ENCODE measurements around the gene ZC3H18.

ZC3H18 gene

DNA sequence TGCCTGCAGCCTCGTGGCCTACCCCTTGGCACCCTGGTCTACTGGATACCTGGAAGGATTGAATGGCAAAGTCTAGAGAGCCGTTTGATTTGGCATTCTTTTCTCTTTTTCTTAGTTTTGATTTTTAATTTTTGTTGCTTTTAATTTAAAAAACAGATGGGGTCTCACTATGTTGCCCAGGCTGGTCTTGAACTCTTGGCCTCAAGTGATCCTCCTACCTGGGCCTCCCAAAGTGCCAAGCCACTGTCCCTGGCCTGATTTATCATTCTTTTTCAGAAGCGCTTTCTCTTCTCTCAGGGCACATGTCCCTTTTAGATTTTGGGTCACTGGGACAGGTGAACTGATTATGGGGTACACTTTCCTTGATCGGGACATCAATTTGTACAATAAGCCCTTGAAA is 10.8 kb downstream of the ZC3H18 start:
- TF ChIP-seq, protein P1, sequence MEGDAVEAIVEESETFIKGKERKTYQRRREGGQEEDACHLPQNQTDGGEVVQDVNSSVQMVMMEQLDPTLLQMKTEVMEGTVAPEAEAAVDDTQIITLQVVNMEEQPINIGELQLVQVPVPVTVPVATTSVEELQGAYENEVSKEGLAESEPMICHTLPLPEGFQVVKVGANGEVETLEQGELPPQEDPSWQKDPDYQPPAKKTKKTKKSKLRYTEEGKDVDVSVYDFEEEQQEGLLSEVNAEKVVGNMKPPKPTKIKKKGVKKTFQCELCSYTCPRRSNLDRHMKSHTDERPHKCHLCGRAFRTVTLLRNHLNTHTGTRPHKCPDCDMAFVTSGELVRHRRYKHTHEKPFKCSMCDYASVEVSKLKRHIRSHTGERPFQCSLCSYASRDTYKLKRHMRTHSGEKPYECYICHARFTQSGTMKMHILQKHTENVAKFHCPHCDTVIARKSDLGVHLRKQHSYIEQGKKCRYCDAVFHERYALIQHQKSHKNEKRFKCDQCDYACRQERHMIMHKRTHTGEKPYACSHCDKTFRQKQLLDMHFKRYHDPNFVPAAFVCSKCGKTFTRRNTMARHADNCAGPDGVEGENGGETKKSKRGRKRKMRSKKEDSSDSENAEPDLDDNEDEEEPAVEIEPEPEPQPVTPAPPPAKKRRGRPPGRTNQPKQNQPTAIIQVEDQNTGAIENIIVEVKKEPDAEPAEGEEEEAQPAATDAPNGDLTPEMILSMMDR (IDR thresholded peaks at IDR 0.05; ENCODE audit: low read length, missing control alignments): no peak
- H3K4me3 ChIP-seq (replicated peaks; ENCODE audit: low read depth, low read length): no peak overlapping the region
- no peak for DNase-seq (ENCODE audit: low read depth)

DNA sequence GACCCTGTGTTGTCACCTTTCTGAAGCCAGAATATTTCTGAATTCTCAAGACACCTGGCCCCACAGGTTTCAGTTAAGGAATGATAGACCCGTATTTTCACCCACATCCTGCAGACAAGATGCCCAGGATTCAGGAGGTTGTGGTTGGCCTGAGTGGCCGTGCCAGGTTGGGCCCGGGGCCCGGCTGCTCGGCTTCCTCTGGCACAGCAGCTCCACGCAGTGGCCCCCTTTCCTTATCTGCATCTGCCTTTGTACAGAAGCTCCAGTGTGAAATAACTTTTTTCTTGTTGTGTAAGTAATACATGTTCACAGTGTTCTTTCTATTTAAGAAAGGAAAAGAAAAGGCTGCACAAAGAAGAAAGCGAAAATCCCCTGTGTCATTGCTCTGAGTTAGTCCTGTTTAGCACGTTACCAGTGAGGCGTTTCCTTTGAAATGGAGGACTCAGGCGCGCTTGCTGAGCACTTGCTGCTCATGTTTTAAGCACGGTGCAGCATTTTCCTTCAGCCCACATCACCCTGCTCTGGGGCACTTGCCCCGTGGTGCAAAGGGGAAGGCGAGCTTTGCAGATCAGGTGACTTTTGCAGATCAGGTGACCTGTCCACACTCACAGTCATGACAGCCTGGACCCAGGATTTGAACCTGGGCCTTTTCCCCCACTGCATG is 12.8 kb downstream of the ZC3H18 start:
- no peak overlapping the region for H3K4me3 ChIP-seq (replicated peaks; ENCODE audit: low read depth, low read length)
- no peak for DNase-seq (ENCODE audit: low read depth)
- TF ChIP-seq, protein P1 (IDR thresholded peaks at IDR 0.05; ENCODE audit: low read length, missing control alignments): no peak

DNA sequence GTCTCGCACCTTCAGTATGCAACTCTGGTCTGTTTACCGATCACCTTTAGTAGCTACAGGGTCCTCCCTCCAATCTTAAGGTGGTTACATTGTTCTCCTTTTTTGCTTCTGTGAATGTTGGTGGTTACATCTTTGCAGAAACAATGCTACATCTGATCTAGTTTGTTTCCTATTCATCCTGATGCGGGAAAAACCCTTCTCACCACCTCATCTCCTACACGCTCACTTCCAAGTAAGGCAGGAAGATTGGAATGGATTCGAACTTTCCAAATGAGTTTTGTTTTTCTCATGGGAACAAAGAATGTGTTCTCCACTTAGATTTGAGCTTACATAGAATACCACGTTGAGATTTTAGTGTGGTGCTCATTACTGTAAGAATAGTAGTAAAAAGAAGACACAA is 14.5 kb downstream of the ZC3H18 start:
- no peak for DNase-seq (ENCODE audit: low read depth)
- H3K4me3 ChIP-seq (replicated peaks; ENCODE audit: low read depth, low read length): no peak overlapping the region
- TF ChIP-seq, protein P1 (IDR thresholded peaks at IDR 0.05; ENCODE audit: low read length, missing control alignments): no peak

DNA sequence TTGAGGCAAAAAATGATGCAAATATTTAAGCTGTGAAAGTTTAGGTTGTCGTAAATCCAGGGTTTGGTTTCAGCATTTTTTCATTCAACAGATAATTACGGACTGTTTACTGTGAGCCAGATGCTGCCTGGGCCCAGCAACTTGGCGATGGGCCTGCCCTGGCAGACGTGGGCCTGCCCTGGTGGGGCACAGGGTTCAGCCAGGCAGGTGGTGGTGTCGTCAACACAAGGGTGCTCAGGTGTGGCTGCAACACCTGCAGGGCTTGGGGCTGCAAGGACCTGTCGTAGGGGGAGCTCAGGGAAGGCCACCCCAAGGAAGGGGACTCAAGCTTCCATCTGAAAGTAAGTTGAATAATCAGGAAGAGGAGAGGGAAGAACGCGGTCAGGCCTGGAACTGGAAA is 15.1 kb downstream of the ZC3H18 start:
- TF ChIP-seq, protein P1 (IDR thresholded peaks at IDR 0.05; ENCODE audit: low read length, missing control alignments): no peak
- no peak overlapping the region for H3K4me3 ChIP-seq (replicated peaks; ENCODE audit: low read depth, low read length)
- DNase-seq (ENCODE audit: low read depth): no peak

- DNase-seq (ENCODE audit: low read depth): no peak
- TF ChIP-seq, protein P1 (IDR thresholded peaks at IDR 0.05; ENCODE audit: low read length, missing control alignments): no peak
- H3K4me3 ChIP-seq (replicated peaks; ENCODE audit: low read depth, low read length): no peak overlapping the region
Measured at GRCh38 chr16:88585927-88586581, 15.9 kb downstream of the ZC3H18 start.

GRCh38 chr16:88588148-88588547 is 17.9 kb downstream of the ZC3H18 start:
- TF ChIP-seq, protein P1 (IDR thresholded peaks at IDR 0.05; ENCODE audit: low read length, missing control alignments): no peak
- H3K4me3 ChIP-seq (replicated peaks; ENCODE audit: low read depth, low read length): no peak overlapping the region
- DNase-seq (ENCODE audit: low read depth): no peak

DNA sequence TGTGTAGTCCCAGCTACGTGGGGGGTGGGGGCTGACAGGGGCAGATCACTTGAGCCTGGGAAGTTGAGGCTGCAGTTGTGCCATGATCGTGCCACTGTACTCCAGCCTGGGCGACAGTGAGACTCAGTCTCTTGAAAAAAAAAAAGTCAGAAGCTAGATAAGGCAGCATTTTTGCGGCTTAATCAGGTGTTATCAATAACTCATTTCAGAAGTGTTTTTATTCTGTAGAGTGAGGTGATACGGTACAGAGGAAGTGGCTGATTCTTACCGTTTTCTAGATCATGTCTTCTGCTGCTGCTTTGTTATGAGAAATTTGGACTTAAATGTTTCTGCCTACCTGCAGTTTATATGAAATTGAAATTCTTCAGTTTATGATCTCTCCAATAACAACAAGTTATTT is 18.6 kb downstream of the ZC3H18 start:
- H3K4me3 ChIP-seq (replicated peaks; ENCODE audit: low read depth, low read length): no peak overlapping the region
- TF ChIP-seq, protein P1 (IDR thresholded peaks at IDR 0.05; ENCODE audit: low read length, missing control alignments): no peak
- DNase-seq (ENCODE audit: low read depth): no peak

All from fibroblast of pulmonary artery (primary cell).